HG03064 (cell line): Measurements from ENCODE around the gene HYCC2.
A peak's percentile ranks its signal among the peaks of the same experiment; 100 is the strongest.
"Not testable (repeated sequence)": the region's sequence is repeated elsewhere in the genome, so short reads cannot be mapped to it uniquely, and the experiment has no call there.

Experiments
- ATAC-seq: cut with Tn5 transposase; IDR thresholded peaks from one replicate; pipeline ENCODE4 v1.9.1; 2021; ENCODE audit warnings: low read depth; ENCODE audit not compliant: unreplicated experiment

HYCC2 gene

GRCh38 chr2:201071479-201072200, at the start of gene HYCC2, which contains the start of gene NDUFB3:
Gene HYCC2, minus strand, starts transcription at chr2:201071671. Its CDS starts 47,662 bp downstream, at chr2:201024009.
Gene NDUFB3, plus strand, starts transcription at chr2:201072001. Its CDS starts 6,882 bp downstream, at chr2:201078883.
- ATAC-seq: peak; percentile 98

- no peak for ATAC-seq
Observed at GRCh38 chr2:201118961-201119854, 47.7 kb upstream of the HYCC2 start.

GRCh38 chr2:201118121-201118960, 46.9 kb upstream of the HYCC2 start:
- ATAC-seq: peak; percentile 42

- ATAC-seq: not testable (repeated sequence)
Observed at GRCh38 chr2:201117735-201118094, 46.2 kb upstream of the HYCC2 start.

- ATAC-seq: peak; percentile 22
Observed at GRCh38 chr2:201116959-201117734, 45.7 kb upstream of the HYCC2 start.

- ATAC-seq: peak; percentile 34
Observed at GRCh38 chr2:201116115-201116958, 44.9 kb upstream of the HYCC2 start, which contains the start of gene CFLAR. Gene CFLAR, plus strand, starts transcription at chr2:201116164. Its CDS starts 13,702 bp downstream, at chr2:201129866.

GRCh38 chr2:201114846-201115245, 43.4 kb upstream of the HYCC2 start:
- no peak for ATAC-seq

- ATAC-seq: no peak
Observed at GRCh38 chr2:201114350-201114749, 42.9 kb upstream of the HYCC2 start.

GRCh38 chr2:201111096-201111495, 39.6 kb upstream of the HYCC2 start:
- ATAC-seq: no peak

- no peak for ATAC-seq
Observed at GRCh38 chr2:201110615-201111014, 39.1 kb upstream of the HYCC2 start.

GRCh38 chr2:201109186-201109585, 37.7 kb upstream of the HYCC2 start:
- no peak for ATAC-seq

GRCh38 chr2:201108341-201108740, 36.9 kb upstream of the HYCC2 start:
- no peak for ATAC-seq

GRCh38 chr2:201107624-201108023, 36.2 kb upstream of the HYCC2 start:
- ATAC-seq: no peak

- no peak for ATAC-seq
Observed at GRCh38 chr2:201105759-201106158, 34.3 kb upstream of the HYCC2 start.

GRCh38 chr2:201100497-201100896, 29.0 kb upstream of the HYCC2 start:
- ATAC-seq: no peak

GRCh38 chr2:201093573-201093972, 22.1 kb upstream of the HYCC2 start:
- ATAC-seq: no peak

- ATAC-seq: no peak
Observed at GRCh38 chr2:201090574-201090973, 19.1 kb upstream of the HYCC2 start.

- ATAC-seq: no peak
Observed at GRCh38 chr2:201084863-201085262, 13.4 kb upstream of the HYCC2 start.

GRCh38 chr2:201074996-201075395, 3.5 kb upstream of the HYCC2 start:
- no peak for ATAC-seq
